ENCODE data around the gene STARD4. TPM values are rescaled to one million over a fixed set of nuclear protein-coding genes. Genes with fewer than 3 reads are reported as not detected.

The STARD4 gene
- total RNA-seq, 1 experiment from 2014 or later: 48.5 TPM

DNA sequence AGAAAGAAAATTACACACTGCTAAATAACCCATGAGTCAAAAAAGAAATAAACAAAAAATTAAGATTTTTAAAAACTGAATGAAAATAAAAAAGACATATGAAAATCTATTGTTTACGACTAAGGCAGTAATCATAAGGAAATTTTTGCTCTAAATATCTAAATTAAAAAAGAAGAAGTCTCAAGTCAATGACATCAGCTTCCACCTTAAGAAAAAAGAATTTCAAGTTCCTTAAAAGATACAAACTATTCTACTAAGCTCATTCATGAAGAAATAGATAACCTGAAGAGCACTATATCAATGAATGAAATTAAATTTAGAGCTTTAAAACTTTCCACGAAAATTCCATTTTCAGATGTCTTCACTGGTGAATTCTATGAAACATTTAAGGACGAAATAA lies 15.7 kb upstream of the STARD4 start:
- POLR2A ChIA-PET: no interaction called here

More for the DNA sequence above, 15.7 kb upstream of the STARD4 start:
- peaks cover 5% of the 10 kb centered on the region for H3K4me1 Mint-ChIP-seq
- no peak for DNase-seq (ENCODE audit: low spot score)
- no peaks in the 10 kb centered on the region for H3K27me3 Mint-ChIP-seq (ENCODE audit: low read depth)
- H3K9me3 Mint-ChIP-seq: no peaks in the 10 kb centered on the region
- H3K27ac Mint-ChIP-seq: no peak overlapping the region
- H3K4me3 Mint-ChIP-seq: no peak overlapping the region
- H3K36me3 Mint-ChIP-seq: no peaks in the 10 kb centered on the region
- CTCF ChIA-PET: no interaction called here
- TF ChIP-seq EMX1 (CRISPR knock-in tag; IDR thresholded peaks at IDR 0.05) (no peak), PRRX2 (CRISPR knock-in tag; IDR thresholded peaks at IDR 0.05) (no peak), PRDM15 (CRISPR knock-in tag; IDR thresholded peaks at IDR 0.05) (no peak), NR1H2 (CRISPR knock-in tag; IDR thresholded peaks at IDR 0.05) (no peak), ZNF396 (CRISPR knock-in tag; IDR thresholded peaks at IDR 0.05; ENCODE audit: borderline replicate concordance) (no peak), FOXP1 (CRISPR knock-in tag; IDR thresholded peaks at IDR 0.05; ENCODE audit: borderline replicate concordance) (no peak), TP53 (CRISPR knock-in tag; IDR thresholded peaks at IDR 0.05) (no peak), CTCF (IDR thresholded peaks at IDR 0.05) (no peak), NR2C2 (CRISPR knock-in tag; IDR thresholded peaks at IDR 0.05) (no peak), AR (CRISPR knock-in tag; IDR thresholded peaks at IDR 0.05) (no peak), GABPB1 (CRISPR knock-in tag; IDR thresholded peaks at IDR 0.05) (no peak)
- TF ChIP-seq, protein P1, sequence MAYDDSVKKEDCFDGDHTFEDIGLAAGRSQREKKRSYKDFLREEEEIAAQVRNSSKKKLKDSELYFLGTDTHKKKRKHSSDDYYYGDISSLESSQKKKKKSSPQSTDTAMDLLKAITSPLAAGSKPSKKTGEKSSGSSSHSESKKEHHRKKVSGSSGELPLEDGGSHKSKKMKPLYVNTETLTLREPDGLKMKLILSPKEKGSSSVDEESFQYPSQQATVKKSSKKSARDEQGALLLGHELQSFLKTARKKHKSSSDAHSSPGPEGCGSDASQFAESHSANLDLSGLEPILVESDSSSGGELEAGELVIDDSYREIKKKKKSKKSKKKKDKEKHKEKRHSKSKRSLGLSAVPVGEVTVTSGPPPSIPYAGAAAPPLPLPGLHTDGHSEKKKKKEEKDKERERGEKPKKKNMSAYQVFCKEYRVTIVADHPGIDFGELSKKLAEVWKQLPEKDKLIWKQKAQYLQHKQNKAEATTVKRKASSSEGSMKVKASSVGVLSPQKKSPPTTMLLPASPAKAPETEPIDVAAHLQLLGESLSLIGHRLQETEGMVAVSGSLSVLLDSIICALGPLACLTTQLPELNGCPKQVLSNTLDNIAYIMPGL (CRISPR knock-in tag; IDR thresholded peaks at IDR 0.05): no peak
- TF ChIP-seq, protein P2, sequence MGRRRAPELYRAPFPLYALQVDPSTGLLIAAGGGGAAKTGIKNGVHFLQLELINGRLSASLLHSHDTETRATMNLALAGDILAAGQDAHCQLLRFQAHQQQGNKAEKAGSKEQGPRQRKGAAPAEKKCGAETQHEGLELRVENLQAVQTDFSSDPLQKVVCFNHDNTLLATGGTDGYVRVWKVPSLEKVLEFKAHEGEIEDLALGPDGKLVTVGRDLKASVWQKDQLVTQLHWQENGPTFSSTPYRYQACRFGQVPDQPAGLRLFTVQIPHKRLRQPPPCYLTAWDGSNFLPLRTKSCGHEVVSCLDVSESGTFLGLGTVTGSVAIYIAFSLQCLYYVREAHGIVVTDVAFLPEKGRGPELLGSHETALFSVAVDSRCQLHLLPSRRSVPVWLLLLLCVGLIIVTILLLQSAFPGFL (CRISPR knock-in tag; IDR thresholded peaks at IDR 0.05; ENCODE audit: borderline replicate concordance): no peak
- TF ChIP-seq, protein P3, sequence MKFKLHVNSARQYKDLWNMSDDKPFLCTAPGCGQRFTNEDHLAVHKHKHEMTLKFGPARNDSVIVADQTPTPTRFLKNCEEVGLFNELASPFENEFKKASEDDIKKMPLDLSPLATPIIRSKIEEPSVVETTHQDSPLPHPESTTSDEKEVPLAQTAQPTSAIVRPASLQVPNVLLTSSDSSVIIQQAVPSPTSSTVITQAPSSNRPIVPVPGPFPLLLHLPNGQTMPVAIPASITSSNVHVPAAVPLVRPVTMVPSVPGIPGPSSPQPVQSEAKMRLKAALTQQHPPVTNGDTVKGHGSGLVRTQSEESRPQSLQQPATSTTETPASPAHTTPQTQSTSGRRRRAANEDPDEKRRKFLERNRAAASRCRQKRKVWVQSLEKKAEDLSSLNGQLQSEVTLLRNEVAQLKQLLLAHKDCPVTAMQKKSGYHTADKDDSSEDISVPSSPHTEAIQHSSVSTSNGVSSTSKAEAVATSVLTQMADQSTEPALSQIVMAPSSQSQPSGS (CRISPR knock-in tag; IDR thresholded peaks at IDR 0.05; ENCODE audit: borderline replicate concordance, low read depth): no peak
- TF ChIP-seq, protein P4, sequence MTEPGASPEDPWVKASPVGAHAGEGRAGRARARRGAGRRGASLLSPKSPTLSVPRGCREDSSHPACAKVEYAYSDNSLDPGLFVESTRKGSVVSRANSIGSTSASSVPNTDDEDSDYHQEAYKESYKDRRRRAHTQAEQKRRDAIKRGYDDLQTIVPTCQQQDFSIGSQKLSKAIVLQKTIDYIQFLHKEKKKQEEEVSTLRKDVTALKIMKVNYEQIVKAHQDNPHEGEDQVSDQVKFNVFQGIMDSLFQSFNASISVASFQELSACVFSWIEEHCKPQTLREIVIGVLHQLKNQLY (CRISPR knock-in tag; IDR thresholded peaks at IDR 0.05): no peak
- TF ChIP-seq, protein P5, sequence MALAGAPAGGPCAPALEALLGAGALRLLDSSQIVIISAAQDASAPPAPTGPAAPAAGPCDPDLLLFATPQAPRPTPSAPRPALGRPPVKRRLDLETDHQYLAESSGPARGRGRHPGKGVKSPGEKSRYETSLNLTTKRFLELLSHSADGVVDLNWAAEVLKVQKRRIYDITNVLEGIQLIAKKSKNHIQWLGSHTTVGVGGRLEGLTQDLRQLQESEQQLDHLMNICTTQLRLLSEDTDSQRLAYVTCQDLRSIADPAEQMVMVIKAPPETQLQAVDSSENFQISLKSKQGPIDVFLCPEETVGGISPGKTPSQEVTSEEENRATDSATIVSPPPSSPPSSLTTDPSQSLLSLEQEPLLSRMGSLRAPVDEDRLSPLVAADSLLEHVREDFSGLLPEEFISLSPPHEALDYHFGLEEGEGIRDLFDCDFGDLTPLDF (CRISPR knock-in tag; IDR thresholded peaks at IDR 0.05): no peak
- ATAC-seq: no peak
